ENCODE results near the gene KIF21B.

DNA sequence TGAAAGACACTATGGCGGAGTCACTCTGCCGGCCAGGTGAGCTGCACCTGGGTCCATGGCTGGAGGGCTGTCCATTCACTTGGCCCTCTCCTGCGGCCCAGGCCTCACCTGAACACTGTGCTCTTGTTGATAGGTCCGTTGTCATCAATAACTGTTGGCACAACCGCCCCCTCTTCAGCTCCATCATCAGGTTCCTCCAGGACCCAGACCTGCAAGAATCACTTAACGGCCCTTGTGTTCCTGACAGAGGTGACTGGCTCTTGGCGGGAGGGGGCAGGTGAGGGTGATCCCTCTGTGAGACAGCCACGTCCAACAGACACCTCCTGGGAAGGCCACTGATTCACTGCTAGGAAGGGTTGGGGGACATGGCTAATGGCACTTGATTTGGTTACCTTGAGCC, 73.9 kb downstream of the KIF21B start:
- TF ChIP-seq, protein P1, sequence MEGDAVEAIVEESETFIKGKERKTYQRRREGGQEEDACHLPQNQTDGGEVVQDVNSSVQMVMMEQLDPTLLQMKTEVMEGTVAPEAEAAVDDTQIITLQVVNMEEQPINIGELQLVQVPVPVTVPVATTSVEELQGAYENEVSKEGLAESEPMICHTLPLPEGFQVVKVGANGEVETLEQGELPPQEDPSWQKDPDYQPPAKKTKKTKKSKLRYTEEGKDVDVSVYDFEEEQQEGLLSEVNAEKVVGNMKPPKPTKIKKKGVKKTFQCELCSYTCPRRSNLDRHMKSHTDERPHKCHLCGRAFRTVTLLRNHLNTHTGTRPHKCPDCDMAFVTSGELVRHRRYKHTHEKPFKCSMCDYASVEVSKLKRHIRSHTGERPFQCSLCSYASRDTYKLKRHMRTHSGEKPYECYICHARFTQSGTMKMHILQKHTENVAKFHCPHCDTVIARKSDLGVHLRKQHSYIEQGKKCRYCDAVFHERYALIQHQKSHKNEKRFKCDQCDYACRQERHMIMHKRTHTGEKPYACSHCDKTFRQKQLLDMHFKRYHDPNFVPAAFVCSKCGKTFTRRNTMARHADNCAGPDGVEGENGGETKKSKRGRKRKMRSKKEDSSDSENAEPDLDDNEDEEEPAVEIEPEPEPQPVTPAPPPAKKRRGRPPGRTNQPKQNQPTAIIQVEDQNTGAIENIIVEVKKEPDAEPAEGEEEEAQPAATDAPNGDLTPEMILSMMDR (IDR thresholded peaks at IDR 0.05), result no peak
- TF ChIP-seq POLR2A (IDR thresholded peaks at IDR 0.05) (no peak), EP300 (IDR thresholded peaks at IDR 0.05; ENCODE audit: low read depth) (no peak), POLR2AphosphoS5 (IDR thresholded peaks at IDR 0.05) (no peak)
